Measurements from ENCODE around the gene FAM186B.

The FAM186B gene

GRCh38 chr12:49647827-49648711 lies 42.6 kb upstream of the FAM186B start:
- H3K9me3 ChIP-seq (ENCODE audit: control extremely low read depth in 1 of 5, control insufficient read depth in 4 of 5, insufficient read depth in 2 of 5, low read depth in 1 of 5, low read length in 4 of 5), result no peaks in the 10 kb centered on the region
- POLR2A ChIA-PET, result interaction anchor here (0.6 to 1.9 kb wide), 7 partner anchors 9 to 94 kb away, joined by 3 to 8 read pairs (median 4); partner anchors contain the start of genes FMNL3 and TMBIM6
- CTCF ChIA-PET, result interaction anchor here (0.6 to 40.7 kb wide), 15 partner anchors 11 to 179 kb away, joined by 3 to 929 read pairs (median 5); partner anchors contain the start of genes FMNL3 and TMBIM6
- no peak for DNase-seq
- peaks cover 4 to 60% (median 15%) of the 10 kb centered on the region in 4 experiments for H3K36me3 ChIP-seq (ENCODE audit: control insufficient read depth in 4 of 4, insufficient read depth in 4 of 4, low read length in 3 of 4)
- no peaks in the 10 kb centered on the region for H3K27me3 ChIP-seq (replicated peaks in 2 of 5; ENCODE audit: control insufficient read depth in 4 of 5, insufficient read depth in 5 of 5, low read length in 4 of 5)
- no peak overlapping the region for H3K4me3 ChIP-seq (ENCODE audit: control insufficient read depth in 1 of 7, extremely low read depth in 1 of 7, insufficient read depth in 4 of 7, low read depth in 2 of 7, low read length in 6 of 7)
- peak overlapping the region in 1 of 2 experiments; percentile 17 for H3K27ac ChIP-seq (ENCODE audit: insufficient read depth in 1 of 2, low read depth in 1 of 2, low read length in 2 of 2, poor library complexity in 1 of 2, severe bottlenecking in 2 of 2)
- peaks cover 0 to 23% (median 15%) of the 10 kb centered on the region in 4 experiments for H3K4me1 ChIP-seq (ENCODE audit: control extremely low read depth in 1 of 4, control insufficient read depth in 4 of 4, insufficient read depth in 4 of 4, low read length in 3 of 4)
- WGBS (ENCODE audit: insufficient coverage), result 92% methylated on average over 15 of the region's 15 CpGs

- peak overlapping the region in 1 of 2 experiments; percentile 17 for H3K27ac ChIP-seq (ENCODE audit: insufficient read depth in 1 of 2, low read depth in 1 of 2, low read length in 2 of 2, poor library complexity in 1 of 2, severe bottlenecking in 2 of 2)
- H3K36me3 ChIP-seq (ENCODE audit: control insufficient read depth in 4 of 4, insufficient read depth in 4 of 4, low read length in 3 of 4), result peaks cover 5 to 63% (median 19%) of the 10 kb centered on the region in 4 experiments
- 80% methylated on average over 5 of the region's 12 CpGs for WGBS (ENCODE audit: insufficient coverage)
- no peak overlapping the region for H3K4me3 ChIP-seq (ENCODE audit: control insufficient read depth in 1 of 7, extremely low read depth in 1 of 7, insufficient read depth in 4 of 7, low read depth in 2 of 7, low read length in 6 of 7)
- ChIA-PET CTCF (interaction anchor here (0.6 to 40.7 kb wide), 9 partner anchors 10 to 115 kb away, joined by 3 to 929 read pairs (median 16); partner anchors contain the start of gene FMNL3), POLR2A (interaction anchor here (0.7 to 1.9 kb wide), 4 partner anchors 8 to 94 kb away, joined by 3 to 8 read pairs (median 4); partner anchors contain the start of genes FMNL3 and TMBIM6)
- DNase-seq, result no peak
- H3K27me3 ChIP-seq (replicated peaks in 2 of 5; ENCODE audit: control insufficient read depth in 4 of 5, insufficient read depth in 5 of 5, low read length in 4 of 5), result no peaks in the 10 kb centered on the region
- H3K4me1 ChIP-seq (ENCODE audit: control extremely low read depth in 1 of 4, control insufficient read depth in 4 of 4, insufficient read depth in 4 of 4, low read length in 3 of 4), result peaks cover 0 to 23% (median 15%) of the 10 kb centered on the region in 4 experiments
- no peaks in the 10 kb centered on the region for H3K9me3 ChIP-seq (ENCODE audit: control extremely low read depth in 1 of 5, control insufficient read depth in 4 of 5, insufficient read depth in 2 of 5, low read depth in 1 of 5, low read length in 4 of 5)
Observed at GRCh38 chr12:49646871-49647654, 41.6 kb upstream of the FAM186B start.

- no peak for DNase-seq
- no peaks in the 10 kb centered on the region for H3K9me3 ChIP-seq (ENCODE audit: control extremely low read depth in 1 of 5, control insufficient read depth in 4 of 5, insufficient read depth in 2 of 5, low read depth in 1 of 5, low read length in 4 of 5)
- no peak overlapping the region for H3K27ac ChIP-seq (ENCODE audit: insufficient read depth in 1 of 2, low read depth in 1 of 2, low read length in 2 of 2, poor library complexity in 1 of 2, severe bottlenecking in 2 of 2)
- POLR2A ChIA-PET, result no interaction called here
- no peaks in the 10 kb centered on the region for H3K27me3 ChIP-seq (replicated peaks in 2 of 5; ENCODE audit: control insufficient read depth in 4 of 5, insufficient read depth in 5 of 5, low read length in 4 of 5)
- H3K4me3 ChIP-seq (ENCODE audit: control insufficient read depth in 1 of 7, extremely low read depth in 1 of 7, insufficient read depth in 4 of 7, low read depth in 2 of 7, low read length in 6 of 7), result no peak overlapping the region
- H3K36me3 ChIP-seq (ENCODE audit: control insufficient read depth in 4 of 4, insufficient read depth in 4 of 4, low read length in 3 of 4), result peaks cover 5 to 60% (median 19%) of the 10 kb centered on the region in 4 experiments
- CTCF ChIA-PET, result interaction anchor here (0.6 to 40.7 kb wide), 12 partner anchors 8 to 192 kb away, joined by 3 to 929 read pairs (median 16); partner anchors contain the start of genes FMNL3 and TMBIM6
- WGBS (ENCODE audit: insufficient coverage), result 97% methylated on average over 7 of the region's 7 CpGs
- peaks cover 0 to 23% (median 15%) of the 10 kb centered on the region in 4 experiments for H3K4me1 ChIP-seq (ENCODE audit: control extremely low read depth in 1 of 4, control insufficient read depth in 4 of 4, insufficient read depth in 4 of 4, low read length in 3 of 4)
Observed at GRCh38 chr12:49646331-49646830, 40.9 kb upstream of the FAM186B start.

GRCh38 chr12:49645146-49646039 lies 40.0 kb upstream of the FAM186B start:
- peak overlapping the region in 1 of 7 experiments; percentile 19 for H3K4me3 ChIP-seq (ENCODE audit: control insufficient read depth in 1 of 7, extremely low read depth in 1 of 7, insufficient read depth in 4 of 7, low read depth in 2 of 7, low read length in 6 of 7)
- CTCF ChIA-PET, result interaction anchor here (0.6 to 40.7 kb wide), 18 partner anchors 9 to 193 kb away, joined by 3 to 929 read pairs (median 5); partner anchors contain the start of genes FMNL3 and TMBIM6
- H3K36me3 ChIP-seq (ENCODE audit: control insufficient read depth in 4 of 4, insufficient read depth in 4 of 4, low read length in 3 of 4), result peaks cover 5 to 53% (median 16%) of the 10 kb centered on the region in 4 experiments
- no peaks in the 10 kb centered on the region for H3K9me3 ChIP-seq (ENCODE audit: control extremely low read depth in 1 of 5, control insufficient read depth in 4 of 5, insufficient read depth in 2 of 5, low read depth in 1 of 5, low read length in 4 of 5)
- peaks cover 0 to 23% (median 15%) of the 10 kb centered on the region in 4 experiments for H3K4me1 ChIP-seq (ENCODE audit: control extremely low read depth in 1 of 4, control insufficient read depth in 4 of 4, insufficient read depth in 4 of 4, low read length in 3 of 4)
- peak in 2 of 3 donors; percentile 31 to 41 for DNase-seq
- 100% methylated on average over 1 of the region's 6 CpGs for WGBS (ENCODE audit: insufficient coverage)
- H3K27ac ChIP-seq (ENCODE audit: insufficient read depth in 1 of 2, low read depth in 1 of 2, low read length in 2 of 2, poor library complexity in 1 of 2, severe bottlenecking in 2 of 2), result no peak overlapping the region
- no peaks in the 10 kb centered on the region for H3K27me3 ChIP-seq (replicated peaks in 2 of 5; ENCODE audit: control insufficient read depth in 4 of 5, insufficient read depth in 5 of 5, low read length in 4 of 5)
- POLR2A ChIA-PET, result interaction anchor here (0.6 to 1.6 kb wide), 6 partner anchors 9 to 96 kb away, joined by 3 to 4 read pairs (median 4); partner anchors contain the start of genes FMNL3 and TMBIM6

GRCh38 chr12:49644620-49644994 lies 39.2 kb upstream of the FAM186B start:
- POLR2A ChIA-PET, result interaction anchor here (1.1 to 1.6 kb wide), 5 partner anchors 8 to 97 kb away, joined by 3 to 4 read pairs (median 3); partner anchors contain the start of genes FMNL3 and TMBIM6
- WGBS (ENCODE audit: insufficient coverage), result 0% methylated on average over 1 of the region's 2 CpGs
- peak; percentile 79 to 91 (median 87) for DNase-seq
- Histone ChIP-seq H3K27me3 (replicated peaks in 2 of 5; ENCODE audit: control insufficient read depth in 4 of 5, insufficient read depth in 5 of 5, low read length in 4 of 5) (no peaks in the 10 kb centered on the region), H3K4me3 (ENCODE audit: control insufficient read depth in 1 of 7, extremely low read depth in 1 of 7, insufficient read depth in 4 of 7, low read depth in 2 of 7, low read length in 6 of 7) (peak overlapping the region in 1 of 7 experiments; percentile 19), H3K36me3 (ENCODE audit: control insufficient read depth in 4 of 4, insufficient read depth in 4 of 4, low read length in 3 of 4) (peaks cover 5 to 47% (median 16%) of the 10 kb centered on the region in 4 experiments), H3K9me3 (ENCODE audit: control extremely low read depth in 1 of 5, control insufficient read depth in 4 of 5, insufficient read depth in 2 of 5, low read depth in 1 of 5, low read length in 4 of 5) (no peaks in the 10 kb centered on the region), H3K27ac (ENCODE audit: insufficient read depth in 1 of 2, low read depth in 1 of 2, low read length in 2 of 2, poor library complexity in 1 of 2, severe bottlenecking in 2 of 2) (no peak overlapping the region), H3K4me1 (ENCODE audit: control extremely low read depth in 1 of 4, control insufficient read depth in 4 of 4, insufficient read depth in 4 of 4, low read length in 3 of 4) (peaks cover 0 to 23% (median 15%) of the 10 kb centered on the region in 4 experiments)
- CTCF ChIA-PET, result interaction anchor here (0.7 to 40.7 kb wide), 20 partner anchors 8 to 194 kb away, joined by 3 to 929 read pairs (median 7); partner anchors contain the start of gene FMNL3

All from common myeloid progenitor, CD34-positive (primary cell).